Measurements from ENCODE around the gene ULK4.

DNA sequence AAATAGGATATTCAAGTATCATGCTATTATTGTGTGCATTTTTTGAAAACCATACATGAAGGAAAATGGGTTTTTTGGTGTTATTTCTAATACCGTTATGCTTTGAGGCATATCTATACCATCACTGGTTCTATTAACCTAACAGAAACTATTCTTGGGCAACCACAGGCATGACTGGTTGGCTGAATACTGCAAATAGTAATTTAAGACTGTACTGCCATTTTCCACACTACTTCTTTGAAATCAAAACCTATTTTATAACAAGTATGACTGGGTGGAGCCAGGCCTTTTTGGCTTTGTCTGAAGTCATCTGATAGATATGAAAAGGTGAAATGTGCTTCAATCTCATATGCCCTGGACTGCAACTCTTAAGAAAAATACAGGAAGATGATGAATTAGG is 115.1 kb downstream of the ULK4 start:
- no peak for TF ChIP-seq EZH2 (IDR thresholded peaks at IDR 0.05; ENCODE audit: low read length, missing control alignments)
- TF ChIP-seq, protein P1, sequence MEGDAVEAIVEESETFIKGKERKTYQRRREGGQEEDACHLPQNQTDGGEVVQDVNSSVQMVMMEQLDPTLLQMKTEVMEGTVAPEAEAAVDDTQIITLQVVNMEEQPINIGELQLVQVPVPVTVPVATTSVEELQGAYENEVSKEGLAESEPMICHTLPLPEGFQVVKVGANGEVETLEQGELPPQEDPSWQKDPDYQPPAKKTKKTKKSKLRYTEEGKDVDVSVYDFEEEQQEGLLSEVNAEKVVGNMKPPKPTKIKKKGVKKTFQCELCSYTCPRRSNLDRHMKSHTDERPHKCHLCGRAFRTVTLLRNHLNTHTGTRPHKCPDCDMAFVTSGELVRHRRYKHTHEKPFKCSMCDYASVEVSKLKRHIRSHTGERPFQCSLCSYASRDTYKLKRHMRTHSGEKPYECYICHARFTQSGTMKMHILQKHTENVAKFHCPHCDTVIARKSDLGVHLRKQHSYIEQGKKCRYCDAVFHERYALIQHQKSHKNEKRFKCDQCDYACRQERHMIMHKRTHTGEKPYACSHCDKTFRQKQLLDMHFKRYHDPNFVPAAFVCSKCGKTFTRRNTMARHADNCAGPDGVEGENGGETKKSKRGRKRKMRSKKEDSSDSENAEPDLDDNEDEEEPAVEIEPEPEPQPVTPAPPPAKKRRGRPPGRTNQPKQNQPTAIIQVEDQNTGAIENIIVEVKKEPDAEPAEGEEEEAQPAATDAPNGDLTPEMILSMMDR (conservative IDR thresholded peaks at IDR 0.05 in 1 of 2, IDR thresholded peaks at IDR 0.05 in 1 of 2; ENCODE audit: low read depth in 1 of 2, low read length in 2 of 2): no peak
